Measurements from ENCODE around the gene DYSF. TPM values are rescaled to one million over a fixed set of nuclear protein-coding genes. Genes with fewer than 3 reads are reported as not detected.
"Not testable (repeated sequence)": the region's sequence is repeated elsewhere in the genome, so short reads cannot be mapped to it uniquely, and the experiment has no call there.

The DYSF gene
- total RNA-seq, 2 donors from 2014 or later: 0.77 to 1.6 TPM

GRCh38 chr2:71484354-71484753 lies 31.0 kb downstream of the DYSF start:
- Mint-ChIP-seq H3K27ac (no peak overlapping the region), H3K27me3 (ENCODE audit: low read depth) (peaks cover 9% of the 10 kb centered on the region), H3K4me1 (ENCODE audit: low read depth) (no peaks in the 10 kb centered on the region), H3K4me3 (no peak overlapping the region), H3K36me3 (ENCODE audit: insufficient read depth in 2 of 2) (no peaks in the 10 kb centered on the region), H3K9me3 (no peaks in the 10 kb centered on the region)
- ATAC-seq (replicated peaks in 1 of 2) (no peak), DNase-seq (no peak)

DNA sequence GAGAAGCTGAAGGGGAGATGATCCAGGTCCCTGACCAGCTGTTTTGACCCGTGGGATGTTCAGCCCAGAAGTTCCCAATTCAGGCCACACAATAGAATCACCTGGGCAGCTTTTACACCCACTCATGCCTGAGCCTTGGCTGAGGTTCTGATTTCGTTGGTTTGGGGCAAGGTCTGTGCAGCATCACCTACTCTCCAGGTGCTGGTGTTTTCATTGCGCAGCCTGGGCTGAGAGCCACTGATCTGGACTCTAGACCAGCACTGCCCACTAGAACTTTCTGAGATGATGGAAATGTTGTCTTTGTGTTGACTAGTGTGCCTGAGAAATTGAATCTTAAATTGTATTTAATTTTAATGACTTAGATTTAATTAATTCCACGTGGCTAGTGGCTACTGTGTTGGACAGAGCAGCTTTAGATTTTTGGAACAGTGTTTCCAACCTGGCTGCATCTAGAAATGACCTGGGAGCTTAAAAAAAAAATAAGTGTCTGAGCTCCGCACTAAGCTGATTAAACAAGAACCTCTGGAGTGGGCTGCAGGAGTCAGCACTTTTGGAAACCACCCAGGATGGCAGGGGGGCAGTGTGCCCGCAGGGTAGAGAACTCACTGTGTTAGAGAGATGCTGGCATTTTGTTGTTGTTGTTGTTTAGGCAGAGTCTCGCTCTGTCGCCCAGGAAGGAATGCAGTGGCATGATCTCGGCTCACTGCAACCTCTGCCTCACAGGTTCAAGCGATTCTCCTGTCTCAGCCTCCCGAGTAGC lies 33.7 kb downstream of the DYSF start:
- ATAC-seq (replicated peaks in 1 of 2) (no peak), DNase-seq (no peak)
- Mint-ChIP-seq H3K4me1 (ENCODE audit: low read depth) (no peaks in the 10 kb centered on the region), H3K27ac (no peak overlapping the region), H3K9me3 (no peaks in the 10 kb centered on the region), H3K27me3 (ENCODE audit: low read depth) (no peaks in the 10 kb centered on the region), H3K4me3 (no peak overlapping the region), H3K36me3 (ENCODE audit: insufficient read depth in 2 of 2) (no peaks in the 10 kb centered on the region)

- not testable (repeated sequence) for H3K36me3 Mint-ChIP-seq (ENCODE audit: insufficient read depth in 2 of 2); ATAC-seq (replicated peaks in 1 of 2); H3K9me3 Mint-ChIP-seq; H3K27me3 Mint-ChIP-seq (ENCODE audit: low read depth); H3K4me1 Mint-ChIP-seq (ENCODE audit: low read depth); H3K27ac Mint-ChIP-seq; H3K4me3 Mint-ChIP-seq; DNase-seq
Measured at GRCh38 chr2:71491551-71491950, 38.2 kb downstream of the DYSF start.

DNA sequence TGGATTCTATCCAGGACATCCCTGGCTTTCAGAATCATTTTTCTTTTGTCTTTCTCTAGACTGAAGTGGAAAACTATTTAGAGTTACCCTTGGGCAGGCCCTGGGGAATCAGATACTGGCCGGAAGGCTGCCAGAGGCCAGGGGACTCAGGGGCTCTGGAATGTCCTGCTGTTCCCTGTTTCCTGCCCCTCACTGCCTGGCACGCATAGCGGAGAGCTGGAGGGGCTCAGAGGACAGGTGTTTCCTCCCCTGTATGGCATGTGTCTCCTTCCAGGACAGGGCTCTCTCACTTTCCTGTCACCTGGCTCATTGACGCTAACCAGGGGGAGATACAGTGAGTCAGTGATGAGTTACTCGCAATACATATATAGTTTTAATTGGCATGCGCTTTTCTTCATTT lies 38.8 kb downstream of the DYSF start:
- H3K4me1 Mint-ChIP-seq (ENCODE audit: low read depth): no peaks in the 10 kb centered on the region
- ATAC-seq (replicated peaks in 1 of 2) (no peak), DNase-seq (no peak)
- no peaks in the 10 kb centered on the region for H3K9me3 Mint-ChIP-seq
- no peak overlapping the region for H3K27ac Mint-ChIP-seq
- H3K4me3 Mint-ChIP-seq: no peak overlapping the region
- peaks cover 9% of the 10 kb centered on the region for H3K27me3 Mint-ChIP-seq (ENCODE audit: low read depth)
- no peaks in the 10 kb centered on the region for H3K36me3 Mint-ChIP-seq (ENCODE audit: insufficient read depth in 2 of 2)

DNA sequence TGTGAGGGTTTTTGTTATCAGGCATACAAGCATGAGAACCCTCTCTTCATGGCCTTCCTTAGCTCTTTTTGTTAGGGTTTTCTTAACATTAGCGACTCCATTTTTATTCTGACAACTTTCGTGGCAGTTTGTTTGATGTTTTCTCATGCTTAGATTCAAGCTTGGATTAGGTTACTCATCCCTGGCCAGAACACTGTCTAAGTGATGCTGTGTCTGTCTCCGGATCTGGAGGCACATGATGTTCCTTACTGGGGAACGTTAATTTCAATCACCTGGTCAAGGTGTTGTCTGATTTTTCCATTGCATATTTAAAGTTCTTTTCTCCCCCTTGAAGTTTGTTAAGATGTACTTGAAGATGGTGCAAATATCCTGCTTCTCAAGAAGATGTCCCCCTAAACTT lies 40.7 kb downstream of the DYSF start:
- H3K4me1 Mint-ChIP-seq (ENCODE audit: low read depth): no peaks in the 10 kb centered on the region
- DNase-seq: no peak
- H3K27ac Mint-ChIP-seq: no peak overlapping the region

GRCh38 chr2:71494523-71495155 lies 41.3 kb downstream of the DYSF start:
- ATAC-seq (replicated peaks in 1 of 2): no peak
- H3K4me3 Mint-ChIP-seq: no peak overlapping the region
- H3K4me1 Mint-ChIP-seq (ENCODE audit: low read depth): no peaks in the 10 kb centered on the region
- peaks cover 9% of the 10 kb centered on the region for H3K27me3 Mint-ChIP-seq (ENCODE audit: low read depth)
- H3K9me3 Mint-ChIP-seq: no peaks in the 10 kb centered on the region
- no peak for DNase-seq
- no peaks in the 10 kb centered on the region for H3K36me3 Mint-ChIP-seq (ENCODE audit: insufficient read depth in 2 of 2)
- no peak overlapping the region for H3K27ac Mint-ChIP-seq

More for the DNA sequence above, 40.7 kb downstream of the DYSF start:
- no peaks in the 10 kb centered on the region for H3K9me3 Mint-ChIP-seq
- H3K36me3 Mint-ChIP-seq (ENCODE audit: insufficient read depth in 2 of 2): no peaks in the 10 kb centered on the region
- peaks cover 9% of the 10 kb centered on the region for H3K27me3 Mint-ChIP-seq (ENCODE audit: low read depth)
- no peak for ATAC-seq (replicated peaks in 1 of 2)
- H3K4me3 Mint-ChIP-seq: no peak overlapping the region

DNA sequence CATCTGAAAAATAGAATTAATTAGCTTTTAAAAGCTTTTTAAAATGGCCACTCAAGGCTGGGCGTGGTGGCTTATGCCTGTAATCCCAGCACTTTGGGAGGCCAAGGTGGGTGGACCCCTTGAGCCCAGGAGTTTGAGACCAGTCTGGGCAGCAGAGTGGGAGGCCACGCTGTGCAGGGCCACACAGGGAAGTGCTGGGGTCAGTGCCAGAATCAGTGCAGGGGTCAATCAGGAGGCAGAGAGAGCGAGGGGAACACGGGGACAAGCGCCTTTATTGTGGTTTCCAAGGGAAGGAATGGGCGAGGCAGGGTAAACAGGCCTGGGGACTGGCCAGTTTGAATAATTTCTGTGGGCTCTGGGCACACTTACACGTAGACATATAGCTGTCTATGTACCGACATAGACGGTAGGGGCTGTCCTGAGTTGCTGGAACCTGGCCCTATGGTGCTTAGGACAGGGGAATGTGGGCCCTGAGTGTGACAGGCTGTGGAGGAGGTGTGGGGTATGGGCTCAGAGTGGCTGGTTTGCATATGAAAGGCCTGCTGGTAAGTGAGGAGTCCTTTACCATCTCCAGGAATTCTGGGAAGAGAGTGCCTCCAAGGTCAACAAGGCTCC lies 42.9 kb downstream of the DYSF start:
- DNase-seq (no peak), ATAC-seq (replicated peaks in 1 of 2) (no peak)
- no peak overlapping the region for H3K27ac Mint-ChIP-seq
- H3K9me3 Mint-ChIP-seq: no peaks in the 10 kb centered on the region
- H3K27me3 Mint-ChIP-seq (ENCODE audit: low read depth): peaks cover 9% of the 10 kb centered on the region
- no peak overlapping the region for H3K4me3 Mint-ChIP-seq
- no peaks in the 10 kb centered on the region for H3K4me1 Mint-ChIP-seq (ENCODE audit: low read depth)
- H3K36me3 Mint-ChIP-seq (ENCODE audit: insufficient read depth in 2 of 2): no peaks in the 10 kb centered on the region

- no peak overlapping the region for H3K27ac Mint-ChIP-seq
- H3K36me3 Mint-ChIP-seq (ENCODE audit: insufficient read depth in 2 of 2): no peaks in the 10 kb centered on the region
- no peak overlapping the region for H3K4me3 Mint-ChIP-seq
- no peaks in the 10 kb centered on the region for H3K9me3 Mint-ChIP-seq
- no peak for DNase-seq
- H3K4me1 Mint-ChIP-seq (ENCODE audit: low read depth): no peaks in the 10 kb centered on the region
- H3K27me3 Mint-ChIP-seq (ENCODE audit: low read depth): peaks cover 9% of the 10 kb centered on the region
- ATAC-seq (replicated peaks in 1 of 2): no peak
Measured at GRCh38 chr2:71498261-71498701, 44.9 kb downstream of the DYSF start.

DNA sequence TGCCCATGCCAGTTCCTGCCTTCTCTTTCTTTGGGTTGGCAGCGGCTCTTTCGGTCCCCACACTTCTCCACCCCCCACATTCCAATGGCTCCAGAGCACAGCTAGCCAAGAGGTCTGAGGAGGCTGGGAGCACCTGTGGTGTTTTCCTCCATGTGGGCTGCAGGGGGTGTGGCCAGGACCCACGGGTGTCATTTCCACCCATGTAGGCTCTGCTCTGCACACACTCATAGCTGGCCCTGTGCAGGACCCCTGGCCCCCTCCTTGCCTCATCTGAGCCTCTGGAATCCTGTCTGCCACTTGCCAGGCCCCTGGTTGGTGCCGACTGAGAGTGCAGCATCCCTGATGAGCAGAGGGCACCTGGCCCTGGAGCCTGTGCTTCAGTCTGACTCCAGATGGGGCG lies 46.3 kb downstream of the DYSF start:
- no peak overlapping the region for H3K4me3 Mint-ChIP-seq
- H3K36me3 Mint-ChIP-seq (ENCODE audit: insufficient read depth in 2 of 2): no peaks in the 10 kb centered on the region
- H3K27me3 Mint-ChIP-seq (ENCODE audit: low read depth): peaks cover 4% of the 10 kb centered on the region
- H3K4me1 Mint-ChIP-seq (ENCODE audit: low read depth): no peaks in the 10 kb centered on the region
- H3K9me3 Mint-ChIP-seq: no peaks in the 10 kb centered on the region
- no peak for ATAC-seq (replicated peaks in 1 of 2)
- DNase-seq: no peak
- no peak overlapping the region for H3K27ac Mint-ChIP-seq

DNA sequence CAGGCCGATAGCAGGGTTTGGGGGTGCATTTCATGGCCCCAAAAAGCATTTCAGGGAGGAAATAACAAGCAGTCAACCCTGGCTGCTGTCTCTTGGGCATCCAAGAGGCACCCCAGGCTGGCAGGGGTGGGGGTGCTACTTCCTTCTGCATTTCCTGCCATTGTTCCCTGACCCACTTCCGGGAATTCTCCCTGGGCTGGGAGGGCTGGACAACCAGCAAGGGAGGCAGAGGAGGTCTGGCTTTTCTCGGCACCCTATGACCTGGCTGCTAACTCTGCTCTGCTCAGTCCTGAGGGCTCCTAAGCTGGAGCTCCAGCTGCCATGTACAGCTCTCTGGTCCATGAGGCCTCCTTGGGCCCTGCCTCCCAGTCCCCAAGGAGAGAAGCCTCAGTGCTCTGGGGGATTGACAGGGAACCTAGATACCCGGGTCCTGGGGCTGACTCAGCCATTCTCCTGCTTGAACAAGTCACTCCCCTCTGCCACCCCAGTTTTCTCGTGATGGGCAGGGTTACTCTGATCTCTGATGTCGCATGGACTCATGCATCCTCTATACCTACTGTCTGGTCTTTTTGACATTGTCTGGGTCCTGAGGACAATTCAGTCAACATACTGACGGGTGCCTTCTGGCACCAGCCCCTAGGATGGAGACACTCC lies 47.2 kb downstream of the DYSF start:
- no peaks in the 10 kb centered on the region for H3K9me3 Mint-ChIP-seq
- no peaks in the 10 kb centered on the region for H3K4me1 Mint-ChIP-seq (ENCODE audit: low read depth)

GRCh38 chr2:71502941-71503738 lies 49.8 kb downstream of the DYSF start:
- no peak overlapping the region for H3K4me3 Mint-ChIP-seq
- H3K27me3 Mint-ChIP-seq (ENCODE audit: low read depth): no peaks in the 10 kb centered on the region
- ATAC-seq (replicated peaks in 1 of 2): no peak
- no peaks in the 10 kb centered on the region for H3K4me1 Mint-ChIP-seq (ENCODE audit: low read depth)
- no peak overlapping the region for H3K27ac Mint-ChIP-seq
- H3K36me3 Mint-ChIP-seq (ENCODE audit: insufficient read depth in 2 of 2): no peaks in the 10 kb centered on the region
- DNase-seq: no peak
- H3K9me3 Mint-ChIP-seq: no peaks in the 10 kb centered on the region

More for the DNA sequence above, 47.2 kb downstream of the DYSF start:
- ATAC-seq (replicated peaks in 1 of 2) (no peak), DNase-seq (no peak)
- Mint-ChIP-seq H3K36me3 (ENCODE audit: insufficient read depth in 2 of 2) (no peaks in the 10 kb centered on the region), H3K27me3 (ENCODE audit: low read depth) (no peaks in the 10 kb centered on the region), H3K27ac (no peak overlapping the region), H3K4me3 (no peak overlapping the region)

DNA sequence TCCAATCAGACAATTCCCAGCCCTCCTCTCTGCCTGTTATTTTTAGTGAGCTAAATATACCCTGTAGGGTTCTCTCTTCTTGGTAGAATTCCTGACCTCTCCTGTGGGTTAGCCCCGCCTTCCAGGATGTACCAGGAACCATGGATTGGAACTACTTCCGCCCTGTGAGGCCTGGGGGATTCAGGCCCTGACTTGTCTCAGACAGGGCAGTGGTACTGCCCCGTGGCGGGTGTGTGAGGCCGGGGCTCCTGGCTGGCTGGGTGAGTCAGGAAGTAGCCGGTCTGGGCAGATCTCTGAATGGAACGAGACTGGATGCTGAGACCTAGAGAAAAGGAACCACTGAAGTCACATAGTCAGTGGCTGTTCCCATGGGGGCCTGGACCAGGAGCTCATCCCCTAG lies 50.5 kb downstream of the DYSF start:
- DNase-seq (no peak), ATAC-seq (replicated peaks in 1 of 2) (no peak)
- H3K27me3 Mint-ChIP-seq (ENCODE audit: low read depth): no peaks in the 10 kb centered on the region
- no peak overlapping the region for H3K27ac Mint-ChIP-seq
- H3K4me1 Mint-ChIP-seq (ENCODE audit: low read depth): no peaks in the 10 kb centered on the region
- H3K9me3 Mint-ChIP-seq: no peaks in the 10 kb centered on the region
- H3K4me3 Mint-ChIP-seq: no peak overlapping the region
- H3K36me3 Mint-ChIP-seq (ENCODE audit: insufficient read depth in 2 of 2): no peaks in the 10 kb centered on the region
